Measurements from ENCODE around the gene PIK3R1.

DNA sequence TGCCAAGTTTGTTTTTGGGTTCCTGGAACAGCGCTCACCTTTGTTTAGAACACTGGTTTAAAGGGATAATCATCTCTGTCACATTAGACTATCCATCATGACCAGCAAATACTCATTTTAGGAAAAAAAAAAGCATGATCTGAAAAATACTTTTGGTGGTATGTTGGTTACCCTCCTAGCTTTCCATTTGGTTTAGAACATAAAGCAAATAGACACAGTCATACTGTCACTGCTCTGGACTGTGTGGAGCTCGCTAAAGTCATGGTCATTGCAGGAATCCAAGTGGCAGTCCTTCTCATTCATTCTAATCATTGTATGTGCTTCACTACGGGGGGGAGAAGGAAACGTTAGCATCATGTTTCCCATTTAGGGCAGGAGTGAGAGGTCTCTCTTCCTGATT lies 83.5 kb downstream of the PIK3R1 start:
- TF ChIP-seq, protein P1, sequence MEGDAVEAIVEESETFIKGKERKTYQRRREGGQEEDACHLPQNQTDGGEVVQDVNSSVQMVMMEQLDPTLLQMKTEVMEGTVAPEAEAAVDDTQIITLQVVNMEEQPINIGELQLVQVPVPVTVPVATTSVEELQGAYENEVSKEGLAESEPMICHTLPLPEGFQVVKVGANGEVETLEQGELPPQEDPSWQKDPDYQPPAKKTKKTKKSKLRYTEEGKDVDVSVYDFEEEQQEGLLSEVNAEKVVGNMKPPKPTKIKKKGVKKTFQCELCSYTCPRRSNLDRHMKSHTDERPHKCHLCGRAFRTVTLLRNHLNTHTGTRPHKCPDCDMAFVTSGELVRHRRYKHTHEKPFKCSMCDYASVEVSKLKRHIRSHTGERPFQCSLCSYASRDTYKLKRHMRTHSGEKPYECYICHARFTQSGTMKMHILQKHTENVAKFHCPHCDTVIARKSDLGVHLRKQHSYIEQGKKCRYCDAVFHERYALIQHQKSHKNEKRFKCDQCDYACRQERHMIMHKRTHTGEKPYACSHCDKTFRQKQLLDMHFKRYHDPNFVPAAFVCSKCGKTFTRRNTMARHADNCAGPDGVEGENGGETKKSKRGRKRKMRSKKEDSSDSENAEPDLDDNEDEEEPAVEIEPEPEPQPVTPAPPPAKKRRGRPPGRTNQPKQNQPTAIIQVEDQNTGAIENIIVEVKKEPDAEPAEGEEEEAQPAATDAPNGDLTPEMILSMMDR (IDR thresholded peaks at IDR 0.05; ENCODE audit: low read depth, low read length, poor library complexity, severe bottlenecking) = no peak
- TF ChIP-seq EZH2phosphoT487 (IDR thresholded peaks at IDR 0.05; ENCODE audit: borderline replicate concordance, low read length) = no peak
